ENCODE results near the gene IFIT1.
"Not testable (repeated sequence)": the region's sequence is repeated elsewhere in the genome, so short reads cannot be mapped to it uniquely, and the experiment has no call there.

IFIT1 gene

GRCh38 chr10:89442289-89442688 lies 49.9 kb downstream of the IFIT1 start:
- Histone ChIP-seq H3K4me1 (no peaks in the 10 kb centered on the region), H3K4me3 (no peak overlapping the region), H3K27me3 (no peaks in the 10 kb centered on the region), H3K9me3 (no peaks in the 10 kb centered on the region), H3K27ac (no peak overlapping the region), H3K36me3 (no peaks in the 10 kb centered on the region)
- intact Hi-C loops (cut with DNase I; ENCODE audit: low total_unique reads), result no loop called here
- no peak for DNase-seq
- no peak for TF ChIP-seq CTCF (IDR thresholded peaks at IDR 0.05)

GRCh38 chr10:89444819-89445218 lies 52.4 kb downstream of the IFIT1 start:
- H3K9me3 ChIP-seq; H3K27me3 ChIP-seq; intact Hi-C loops (cut with DNase I; ENCODE audit: low total_unique reads); H3K36me3 ChIP-seq; H3K4me3 ChIP-seq; H3K4me1 ChIP-seq; DNase-seq; H3K27ac ChIP-seq: not testable (repeated sequence)

GRCh38 chr10:89450901-89451300 lies 58.5 kb downstream of the IFIT1 start:
- intact Hi-C loops (cut with DNase I; ENCODE audit: low total_unique reads), result no loop called here
- DNase-seq, result no peak
- TF ChIP-seq CTCF (IDR thresholded peaks at IDR 0.05), result no peak
- H3K27ac ChIP-seq, result no peak overlapping the region
- no peak overlapping the region for H3K4me3 ChIP-seq
- H3K36me3 ChIP-seq, result no peaks in the 10 kb centered on the region
- no peaks in the 10 kb centered on the region for H3K9me3 ChIP-seq
- H3K4me1 ChIP-seq, result no peaks in the 10 kb centered on the region
- H3K27me3 ChIP-seq, result no peaks in the 10 kb centered on the region

- H3K36me3 ChIP-seq, result no peaks in the 10 kb centered on the region
- intact Hi-C loops (cut with DNase I; ENCODE audit: low total_unique reads), result no loop called here
- H3K27ac ChIP-seq, result no peak overlapping the region
- TF ChIP-seq CTCF (IDR thresholded peaks at IDR 0.05), result no peak
- H3K4me3 ChIP-seq, result no peak overlapping the region
- no peaks in the 10 kb centered on the region for H3K4me1 ChIP-seq
- H3K9me3 ChIP-seq, result no peaks in the 10 kb centered on the region
- H3K27me3 ChIP-seq, result no peaks in the 10 kb centered on the region
- no peak for DNase-seq
Observed at GRCh38 chr10:89452193-89452592, 59.8 kb downstream of the IFIT1 start.

GRCh38 chr10:89454561-89455347 lies 62.3 kb downstream of the IFIT1 start:
- peaks cover 0 to 16% (median 1%) of the 10 kb centered on the region in 4 donors for H3K4me1 ChIP-seq
- no peak for TF ChIP-seq CTCF (IDR thresholded peaks at IDR 0.05)
- H3K4me3 ChIP-seq, result no peak overlapping the region
- no peaks in the 10 kb centered on the region for H3K36me3 ChIP-seq
- no peak for DNase-seq
- no peaks in the 10 kb centered on the region for H3K27me3 ChIP-seq
- intact Hi-C loops (cut with DNase I; ENCODE audit: low total_unique reads), result no loop called here
- H3K9me3 ChIP-seq, result no peaks in the 10 kb centered on the region
- H3K27ac ChIP-seq, result no peak overlapping the region
